ENCODE results near the gene CEP290.

The CEP290 gene, protein sequence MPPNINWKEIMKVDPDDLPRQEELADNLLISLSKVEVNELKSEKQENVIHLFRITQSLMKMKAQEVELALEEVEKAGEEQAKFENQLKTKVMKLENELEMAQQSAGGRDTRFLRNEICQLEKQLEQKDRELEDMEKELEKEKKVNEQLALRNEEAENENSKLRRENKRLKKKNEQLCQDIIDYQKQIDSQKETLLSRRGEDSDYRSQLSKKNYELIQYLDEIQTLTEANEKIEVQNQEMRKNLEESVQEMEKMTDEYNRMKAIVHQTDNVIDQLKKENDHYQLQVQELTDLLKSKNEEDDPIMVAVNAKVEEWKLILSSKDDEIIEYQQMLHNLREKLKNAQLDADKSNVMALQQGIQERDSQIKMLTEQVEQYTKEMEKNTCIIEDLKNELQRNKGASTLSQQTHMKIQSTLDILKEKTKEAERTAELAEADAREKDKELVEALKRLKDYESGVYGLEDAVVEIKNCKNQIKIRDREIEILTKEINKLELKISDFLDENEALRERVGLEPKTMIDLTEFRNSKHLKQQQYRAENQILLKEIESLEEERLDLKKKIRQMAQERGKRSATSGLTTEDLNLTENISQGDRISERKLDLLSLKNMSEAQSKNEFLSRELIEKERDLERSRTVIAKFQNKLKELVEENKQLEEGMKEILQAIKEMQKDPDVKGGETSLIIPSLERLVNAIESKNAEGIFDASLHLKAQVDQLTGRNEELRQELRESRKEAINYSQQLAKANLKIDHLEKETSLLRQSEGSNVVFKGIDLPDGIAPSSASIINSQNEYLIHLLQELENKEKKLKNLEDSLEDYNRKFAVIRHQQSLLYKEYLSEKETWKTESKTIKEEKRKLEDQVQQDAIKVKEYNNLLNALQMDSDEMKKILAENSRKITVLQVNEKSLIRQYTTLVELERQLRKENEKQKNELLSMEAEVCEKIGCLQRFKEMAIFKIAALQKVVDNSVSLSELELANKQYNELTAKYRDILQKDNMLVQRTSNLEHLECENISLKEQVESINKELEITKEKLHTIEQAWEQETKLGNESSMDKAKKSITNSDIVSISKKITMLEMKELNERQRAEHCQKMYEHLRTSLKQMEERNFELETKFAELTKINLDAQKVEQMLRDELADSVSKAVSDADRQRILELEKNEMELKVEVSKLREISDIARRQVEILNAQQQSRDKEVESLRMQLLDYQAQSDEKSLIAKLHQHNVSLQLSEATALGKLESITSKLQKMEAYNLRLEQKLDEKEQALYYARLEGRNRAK (N-terminal part only)

GRCh38 chr12:88141774-88142609, at the start of gene CEP290, which contains the start of gene TMTC3:
Gene CEP290 (minus strand): TSS chr12:88142088. CDS start chr12:88141307, 781 bp downstream.
Gene TMTC3 (plus strand): TSS chr12:88142307. CDS start chr12:88148316, 6,009 bp downstream.
- peak; percentile 83 for DNase-seq

GRCh38 chr12:88188180-88188579, 46.3 kb upstream of the CEP290 start:
- DNase-seq, result no peak

GRCh38 chr12:88187571-88187970, 45.7 kb upstream of the CEP290 start:
- DNase-seq, result no peak

DNA sequence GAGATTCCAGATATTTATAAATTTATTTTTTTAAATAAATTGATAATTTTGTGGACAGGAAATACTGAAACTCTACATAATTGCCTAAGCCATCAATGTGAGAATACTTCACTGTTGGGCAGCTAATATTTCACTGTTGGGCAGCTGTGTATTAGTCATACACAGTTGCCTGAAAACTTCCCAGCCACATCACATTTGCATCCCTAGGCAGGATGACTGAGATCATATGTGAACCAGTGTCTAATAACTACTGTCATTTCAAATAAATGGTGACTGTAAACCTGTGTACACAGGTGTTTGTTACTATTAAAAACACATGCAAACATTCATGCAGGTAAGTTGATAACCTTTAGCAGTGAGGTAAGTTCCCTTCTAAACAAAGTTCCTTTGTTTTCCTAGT, 44.1 kb upstream of the CEP290 start:
- no peak for DNase-seq

GRCh38 chr12:88185279-88185678, 43.4 kb upstream of the CEP290 start:
- no peak for DNase-seq

GRCh38 chr12:88184196-88184595, 42.3 kb upstream of the CEP290 start:
- no peak for DNase-seq

DNA sequence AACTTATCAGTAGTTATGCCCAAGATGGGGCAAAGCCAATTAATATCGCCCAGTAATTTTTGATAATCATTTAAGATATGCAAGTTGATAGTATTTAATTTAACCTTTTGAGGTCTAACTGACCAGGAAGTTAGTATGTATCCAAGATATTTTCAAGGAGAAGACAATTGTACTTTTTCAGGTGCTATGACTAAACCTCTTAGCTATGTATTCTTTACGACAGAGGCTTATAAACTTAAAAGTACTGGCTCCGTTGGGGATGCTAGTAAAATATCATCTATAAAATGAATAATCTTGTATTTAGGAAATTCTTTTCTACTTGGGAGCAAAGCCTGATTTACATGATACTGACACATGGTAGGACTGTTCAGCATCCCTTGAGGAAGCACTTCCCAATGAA, 40.5 kb upstream of the CEP290 start:
- DNase-seq, result no peak

GRCh38 chr12:88181881-88182280, 40.0 kb upstream of the CEP290 start:
- no peak for DNase-seq

DNA sequence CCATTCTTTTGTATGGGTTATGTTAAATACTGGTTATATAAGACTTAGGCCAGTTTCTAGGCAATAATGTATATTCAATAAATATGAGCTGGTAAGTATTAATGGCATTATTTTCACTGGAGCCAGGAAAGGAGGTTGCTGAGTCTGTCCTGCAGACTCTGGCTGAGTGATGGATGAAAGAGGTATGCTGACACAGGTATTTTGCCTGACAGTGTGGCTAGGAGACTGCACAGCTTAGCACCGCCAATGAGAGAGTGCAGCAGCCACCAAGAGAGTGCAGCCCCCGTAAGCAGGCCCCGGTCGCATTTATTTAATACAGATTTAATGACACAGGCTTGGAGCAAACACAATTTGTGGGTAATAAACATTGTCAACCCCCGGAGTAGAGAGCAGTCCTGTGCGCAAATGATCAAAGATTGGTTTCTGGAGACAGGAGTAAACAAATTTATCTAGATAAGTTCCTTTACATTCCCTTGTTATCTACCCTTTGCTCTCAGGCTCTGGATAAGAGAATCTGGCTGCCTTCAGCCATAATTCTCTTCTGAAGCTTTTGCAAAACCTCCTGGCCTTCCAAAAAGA, 37.6 kb upstream of the CEP290 start:
- no peak for DNase-seq

DNA sequence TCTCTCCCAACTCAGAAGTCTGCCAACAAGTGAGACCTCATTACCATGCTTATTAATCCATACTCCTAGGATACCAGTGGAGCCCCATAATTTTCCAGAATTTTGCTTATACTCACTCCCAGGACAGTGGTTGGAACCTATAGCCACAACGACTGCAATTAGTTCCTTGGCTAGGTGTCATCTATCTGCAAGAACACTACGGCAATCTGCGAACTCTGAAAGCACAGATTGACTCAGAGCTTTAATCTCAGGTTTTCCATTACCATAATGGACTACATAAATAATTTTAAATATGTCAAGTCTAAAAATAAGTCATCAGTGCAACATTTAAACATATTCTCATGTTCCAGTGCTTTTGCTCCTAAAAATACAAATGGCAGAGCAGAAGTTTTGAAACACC, 33.7 kb upstream of the CEP290 start:
- no peak for DNase-seq

DNA sequence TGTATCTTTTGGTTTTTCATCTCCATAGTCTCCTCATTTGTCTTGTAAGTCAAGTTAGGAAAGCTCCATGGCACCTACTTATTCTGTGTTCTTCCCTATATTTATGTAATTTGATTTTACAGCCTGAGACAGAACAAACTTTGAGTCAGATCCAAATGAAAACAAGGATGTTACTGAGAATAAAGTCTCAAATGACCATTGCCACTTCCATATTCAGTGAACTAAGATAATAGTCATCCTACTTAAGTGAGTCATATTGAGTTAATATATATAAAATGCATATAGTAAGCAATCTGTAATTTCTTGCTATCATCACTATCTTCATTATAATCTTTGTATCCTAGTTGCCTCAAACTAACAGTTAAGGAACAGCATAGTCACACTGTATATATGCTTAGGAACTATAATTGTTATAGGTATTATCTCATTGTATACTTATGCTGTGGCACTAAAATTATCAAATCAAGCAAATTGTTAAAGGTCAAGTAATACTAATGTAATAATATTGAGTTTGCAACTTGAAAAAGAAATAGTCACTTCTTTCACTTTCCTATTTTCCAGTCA, 31.0 kb upstream of the CEP290 start:
- DNase-seq, result no peak

- DNase-seq, result no peak
These were observed 25.5 kb upstream of the CEP290 start for GRCh38 chr12:88167384-88167783.

DNA sequence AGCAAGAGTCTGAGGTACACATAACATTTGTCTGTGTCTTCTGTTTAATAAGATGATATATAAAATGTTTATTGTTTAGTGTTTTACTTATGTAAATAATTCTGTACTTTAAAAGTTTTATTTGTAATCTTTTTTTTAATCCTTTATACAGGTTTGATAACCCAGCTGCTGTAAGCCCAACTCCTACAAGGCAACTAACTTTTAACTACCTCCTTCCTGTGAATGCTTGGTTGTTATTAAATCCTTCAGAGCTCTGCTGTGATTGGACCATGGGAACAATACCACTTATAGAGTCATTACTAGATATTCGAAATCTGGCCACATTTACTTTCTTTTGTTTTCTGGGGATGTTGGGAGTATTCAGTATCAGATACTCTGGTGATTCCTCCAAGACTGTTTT, 24.3 kb upstream of the CEP290 start:
- DNase-seq, result no peak

DNA sequence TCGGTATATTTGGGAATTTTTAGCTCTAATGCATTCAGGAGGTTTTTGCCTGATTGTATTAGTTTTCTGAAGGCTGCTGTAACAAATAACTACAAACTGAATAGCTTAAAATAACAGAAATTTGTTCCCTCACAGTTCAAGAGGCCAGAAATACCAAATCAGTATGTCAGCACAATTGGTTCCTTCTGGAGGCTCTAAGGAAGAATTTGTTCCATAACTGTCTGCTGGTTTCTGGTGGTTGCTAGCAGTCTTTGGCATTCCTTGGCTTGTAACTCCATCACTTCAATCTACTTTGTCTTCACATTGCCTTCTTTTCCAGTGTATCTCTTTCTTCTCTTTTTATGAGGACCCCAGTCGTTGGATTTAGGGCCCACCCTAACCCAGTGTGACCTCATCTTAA, 21.5 kb upstream of the CEP290 start:
- no peak for DNase-seq

- no peak for DNase-seq
These were observed 14.3 kb upstream of the CEP290 start for GRCh38 chr12:88156075-88156654.

- no peak for DNase-seq
These were observed 12.1 kb upstream of the CEP290 start for GRCh38 chr12:88153959-88154358.

GRCh38 chr12:88150063-88150462, 8.2 kb upstream of the CEP290 start:
- DNase-seq, result no peak

DNA sequence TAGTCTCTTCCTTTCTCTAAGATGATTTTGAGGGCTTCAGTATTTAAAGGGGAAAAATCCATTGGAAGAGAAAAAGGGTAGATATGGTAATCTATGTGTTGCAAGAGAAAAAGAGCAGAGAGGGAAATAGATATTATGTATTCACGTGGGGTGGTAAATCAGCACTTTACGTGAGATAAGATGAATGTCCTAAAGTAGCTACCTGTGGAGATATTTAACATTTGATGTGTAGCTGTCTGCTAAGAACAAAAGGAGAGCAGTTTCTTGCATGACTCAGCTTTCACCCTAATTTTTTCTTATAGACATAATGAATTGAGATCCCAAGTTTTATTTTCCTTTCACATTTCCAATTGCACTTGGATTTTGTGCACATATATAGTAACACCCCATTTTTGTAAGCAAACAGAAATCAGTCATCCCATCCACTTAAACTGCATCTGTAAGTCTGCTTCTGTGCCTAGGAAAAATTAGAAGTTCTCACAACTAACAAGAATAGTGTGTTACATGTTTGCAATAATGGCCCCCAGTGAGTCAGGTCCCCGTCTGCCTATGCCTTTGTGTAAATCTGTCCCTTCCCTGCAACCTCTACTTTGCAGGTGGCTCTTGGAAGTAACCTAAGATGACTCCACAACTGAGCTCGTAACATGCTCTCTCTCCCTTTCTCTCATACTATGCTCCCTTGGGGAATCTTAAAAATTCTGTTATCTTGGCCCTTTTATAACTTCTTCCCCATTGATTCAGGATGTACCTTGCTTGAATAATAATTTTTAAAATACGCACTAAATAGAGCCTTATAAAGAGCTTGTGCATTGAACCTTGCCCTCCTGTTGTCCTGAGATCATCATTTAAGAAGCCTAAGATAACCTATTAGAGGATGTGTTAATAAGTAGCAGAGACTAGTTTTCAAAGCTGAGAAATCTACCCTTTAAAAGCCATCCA, 3.9 kb upstream of the CEP290 start:
- DNase-seq, result no peak

DNA sequence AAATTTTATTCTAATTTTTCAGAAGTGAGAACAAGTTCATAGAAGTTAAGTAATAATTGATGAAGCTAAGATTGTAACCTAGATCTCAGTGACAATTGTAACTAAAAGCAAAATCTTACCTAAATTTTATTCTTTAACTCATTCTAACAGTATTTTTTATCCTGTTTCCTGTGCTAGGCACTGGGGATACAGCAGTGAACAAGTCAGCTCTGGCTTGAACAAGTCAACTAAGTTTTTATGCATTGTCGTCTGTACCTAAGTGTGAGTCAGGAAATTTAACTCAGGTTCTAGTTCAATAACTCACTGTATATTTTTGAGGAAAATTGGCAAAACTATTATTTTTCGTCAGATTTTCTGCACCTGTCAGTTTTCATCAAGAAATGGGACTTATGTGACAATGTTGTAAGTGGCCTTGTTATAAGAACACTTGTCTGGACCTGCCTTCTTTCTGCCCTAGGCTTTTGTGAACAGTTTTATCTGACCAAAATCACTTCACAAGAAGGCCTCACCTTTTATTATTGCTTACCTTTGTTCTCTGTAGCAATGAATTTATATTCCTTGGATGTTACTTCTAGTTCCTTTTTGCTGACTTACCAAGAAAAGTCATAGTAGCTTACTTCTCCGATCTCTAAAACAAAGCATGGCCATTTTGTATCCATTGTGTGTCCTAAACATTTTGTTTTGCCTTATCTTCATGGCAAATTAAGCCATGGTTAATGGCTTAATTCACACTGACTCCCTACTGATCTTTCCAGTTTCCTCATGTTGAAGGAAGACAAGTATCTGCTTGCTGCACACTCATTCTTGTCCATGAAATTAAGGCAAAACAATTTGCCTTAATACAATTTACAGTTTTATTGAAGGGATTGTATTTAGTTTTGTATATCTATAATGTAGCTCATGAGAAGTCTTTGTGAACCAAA, 2.9 kb upstream of the CEP290 start:
- DNase-seq, result no peak
